Glutamatergic neuron (in vitro differentiated cells): ENCODE measurements around the gene KCNH1. TPM values are rescaled to one million over a fixed set of nuclear protein-coding genes. Genes with fewer than 3 reads are reported as not detected.

Source experiments
- DNase-seq: peaks from one replicate; pipeline ENCODE4 v3.0.0; 2022
- H3K27ac Mint-ChIP-seq: one replicate; pipeline ENCODE4 v1.8.0; 2020; ENCODE audit warnings: mild to moderate bottlenecking, mixed read lengths, inconsistent platforms; ENCODE audit not compliant: unreplicated experiment
- H3K27me3 Mint-ChIP-seq: one replicate; pipeline ENCODE4 v1.8.0; 2020; ENCODE audit warnings: mild to moderate bottlenecking, moderate library complexity, mixed read lengths, inconsistent platforms; ENCODE audit not compliant: unreplicated experiment
- H3K36me3 Mint-ChIP-seq: one replicate; pipeline ENCODE4 v1.8.0; 2020; ENCODE audit warnings: mild to moderate bottlenecking, mixed read lengths, inconsistent platforms; ENCODE audit not compliant: unreplicated experiment
- H3K4me1 Mint-ChIP-seq: one replicate; pipeline ENCODE4 v1.8.0; 2020; ENCODE audit warnings: mild to moderate bottlenecking, low read depth, mixed read lengths, inconsistent platforms; ENCODE audit not compliant: unreplicated experiment
- H3K4me3 Mint-ChIP-seq: one replicate; pipeline ENCODE4 v1.8.0; 2020; ENCODE audit warnings: mild to moderate bottlenecking, mixed read lengths, inconsistent platforms; ENCODE audit not compliant: unreplicated experiment
- H3K9me3 Mint-ChIP-seq: one replicate; pipeline ENCODE4 v1.8.0; 2020; ENCODE audit warnings: mild to moderate bottlenecking, moderate library complexity, mixed read lengths, inconsistent platforms; ENCODE audit not compliant: unreplicated experiment
- total RNA-seq: library from RNA; stranded (reverse); fragmentation: NEBNext Ultra II Directional; extraction: Animal tissue kit (Norgen Biotek cat#: 25700); gene quantifications from one replicate; pipeline ENCODE4 v1.2.1, GENCODE V29; 2021; ENCODE audit not compliant: unreplicated experiment
- TF ChIP-seq, protein P1 (sequence below): fragments of 200-600 bp; sonication (generic); IDR thresholded peaks from one replicate; pipeline ENCODE4 v1.5.0; 2021; ENCODE audit not compliant: partially characterized antibody, unreplicated experiment

The KCNH1 gene
- total RNA-seq, 1 donor from 2014 or later = 7.8 TPM

DNA sequence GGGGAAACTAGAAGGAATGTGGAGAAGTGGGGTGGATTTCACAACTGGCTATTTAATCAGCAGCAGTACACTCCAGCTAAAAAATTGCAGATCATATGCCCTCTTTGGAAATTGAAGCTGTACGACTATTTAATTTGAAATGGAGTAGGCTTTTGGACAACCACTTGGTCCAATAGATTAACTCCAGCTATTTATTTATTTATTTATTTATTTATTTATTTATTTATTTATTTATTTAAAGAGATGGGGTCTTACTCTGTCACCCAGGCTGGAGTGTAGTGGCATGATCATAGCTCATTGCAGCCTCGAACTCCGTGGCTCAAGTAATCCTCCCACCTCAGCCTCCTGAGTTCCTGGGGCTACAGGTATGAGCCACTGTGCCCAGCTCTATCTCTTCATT, 312.3 kb downstream of the KCNH1 start:
- Mint-ChIP-seq H3K36me3 (no peaks in the 10 kb centered on the region), H3K27ac (no peak overlapping the region), H3K4me3 (no peak overlapping the region), H3K9me3 (peaks cover 1% of the 10 kb centered on the region), H3K4me1 (peaks cover 3% of the 10 kb centered on the region), H3K27me3 (no peaks in the 10 kb centered on the region)
- TF ChIP-seq, protein P1, sequence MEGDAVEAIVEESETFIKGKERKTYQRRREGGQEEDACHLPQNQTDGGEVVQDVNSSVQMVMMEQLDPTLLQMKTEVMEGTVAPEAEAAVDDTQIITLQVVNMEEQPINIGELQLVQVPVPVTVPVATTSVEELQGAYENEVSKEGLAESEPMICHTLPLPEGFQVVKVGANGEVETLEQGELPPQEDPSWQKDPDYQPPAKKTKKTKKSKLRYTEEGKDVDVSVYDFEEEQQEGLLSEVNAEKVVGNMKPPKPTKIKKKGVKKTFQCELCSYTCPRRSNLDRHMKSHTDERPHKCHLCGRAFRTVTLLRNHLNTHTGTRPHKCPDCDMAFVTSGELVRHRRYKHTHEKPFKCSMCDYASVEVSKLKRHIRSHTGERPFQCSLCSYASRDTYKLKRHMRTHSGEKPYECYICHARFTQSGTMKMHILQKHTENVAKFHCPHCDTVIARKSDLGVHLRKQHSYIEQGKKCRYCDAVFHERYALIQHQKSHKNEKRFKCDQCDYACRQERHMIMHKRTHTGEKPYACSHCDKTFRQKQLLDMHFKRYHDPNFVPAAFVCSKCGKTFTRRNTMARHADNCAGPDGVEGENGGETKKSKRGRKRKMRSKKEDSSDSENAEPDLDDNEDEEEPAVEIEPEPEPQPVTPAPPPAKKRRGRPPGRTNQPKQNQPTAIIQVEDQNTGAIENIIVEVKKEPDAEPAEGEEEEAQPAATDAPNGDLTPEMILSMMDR = no peak
- no peak for DNase-seq

GRCh38 chr1:210819266-210819665, 314.7 kb downstream of the KCNH1 start:
- no peak for DNase-seq
- Mint-ChIP-seq H3K4me1 (peaks cover 14% of the 10 kb centered on the region), H3K27me3 (no peaks in the 10 kb centered on the region), H3K4me3 (no peak overlapping the region), H3K9me3 (peaks cover 1% of the 10 kb centered on the region), H3K36me3 (no peaks in the 10 kb centered on the region), H3K27ac (no peak overlapping the region)
- TF ChIP-seq, protein P1 = no peak

DNA sequence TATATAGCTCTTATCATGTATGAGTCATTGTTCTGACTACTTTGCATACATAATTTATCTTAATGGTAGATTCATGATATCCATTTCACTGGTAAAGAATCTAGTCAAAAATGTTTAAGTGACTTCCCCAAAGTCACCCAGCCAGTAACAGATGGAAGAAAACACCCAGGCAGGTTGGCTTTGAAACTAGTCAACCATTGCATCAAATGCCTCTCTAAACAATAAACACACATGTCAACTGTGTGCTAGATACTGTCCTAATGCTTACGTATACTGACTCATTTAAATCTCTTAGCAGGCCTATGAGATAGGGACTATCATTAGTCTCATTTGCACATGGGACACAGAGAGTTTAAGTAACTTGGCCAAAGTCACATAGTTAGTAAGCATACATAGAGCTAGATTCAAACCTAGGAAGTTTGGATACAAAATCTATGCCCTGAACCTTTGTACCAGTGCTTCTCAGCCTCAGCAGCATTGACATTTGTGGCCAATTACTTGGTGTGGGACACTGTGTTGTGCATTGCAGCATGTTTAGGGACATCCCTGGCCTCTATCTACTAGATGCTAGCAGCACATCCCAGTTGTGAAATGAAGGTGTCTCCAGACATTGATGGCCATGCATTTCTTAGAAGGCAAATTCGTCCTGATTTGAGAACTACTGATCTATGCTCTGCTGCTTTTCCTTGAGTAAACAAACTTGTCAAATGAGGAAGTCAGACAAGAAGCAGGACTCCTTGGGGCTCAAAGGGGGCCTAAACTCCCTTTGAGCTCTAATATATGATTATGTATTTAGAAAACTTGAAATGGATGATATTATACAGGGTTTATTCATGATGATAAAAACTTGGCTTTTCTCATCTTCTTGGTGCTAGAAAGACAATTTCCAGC, 316.3 kb downstream of the KCNH1 start:
- Mint-ChIP-seq H3K9me3 (peaks cover 1% of the 10 kb centered on the region), H3K4me3 (no peak overlapping the region), H3K27me3 (no peaks in the 10 kb centered on the region), H3K27ac (no peak overlapping the region), H3K36me3 (no peaks in the 10 kb centered on the region), H3K4me1 (peaks cover 12% of the 10 kb centered on the region)
- DNase-seq = no peak
- TF ChIP-seq, protein P1 = no peak

GRCh38 chr1:210815641-210816550, 318.1 kb downstream of the KCNH1 start:
- H3K36me3 Mint-ChIP-seq = no peaks in the 10 kb centered on the region
- H3K27ac Mint-ChIP-seq = no peak overlapping the region
- TF ChIP-seq, protein P1 = no peak
- H3K27me3 Mint-ChIP-seq = no peaks in the 10 kb centered on the region
- no peaks in the 10 kb centered on the region for H3K9me3 Mint-ChIP-seq
- H3K4me1 Mint-ChIP-seq = peaks cover 11% of the 10 kb centered on the region
- DNase-seq = no peak
- no peak overlapping the region for H3K4me3 Mint-ChIP-seq
